Measurements from ENCODE around the gene INTS2.

- TF ChIP-seq ZBTB33 (IDR thresholded peaks at IDR 0.05; ENCODE audit: borderline replicate concordance, low read depth) (no peak), RCOR1 (IDR thresholded peaks at IDR 0.05; ENCODE audit: low read length) (no peak), SIN3A (IDR thresholded peaks at IDR 0.05; ENCODE audit: borderline replicate concordance, low read depth, low read length) (no peak), EP300 (IDR thresholded peaks at IDR 0.05; ENCODE audit: borderline replicate concordance in 1 of 2, low read depth in 1 of 2, low read length in 1 of 2) (no peak), FOXJ3 (CRISPR knock-in tag; IDR thresholded peaks at IDR 0.05) (no peak), RAD21 (IDR thresholded peaks at IDR 0.05; ENCODE audit: low read length) (peak; percentile 97), REST (IDR thresholded peaks at IDR 0.05; ENCODE audit: low read depth, low read length) (no peak), JUND (IDR thresholded peaks at IDR 0.05) (no peak), MXI1 (IDR thresholded peaks at IDR 0.05; ENCODE audit: low read depth, low read length) (no peak), POLR2AphosphoS5 (IDR thresholded peaks at IDR 0.05; ENCODE audit: low read depth, low read length) (no peak)
- TF ChIP-seq, protein P1, sequence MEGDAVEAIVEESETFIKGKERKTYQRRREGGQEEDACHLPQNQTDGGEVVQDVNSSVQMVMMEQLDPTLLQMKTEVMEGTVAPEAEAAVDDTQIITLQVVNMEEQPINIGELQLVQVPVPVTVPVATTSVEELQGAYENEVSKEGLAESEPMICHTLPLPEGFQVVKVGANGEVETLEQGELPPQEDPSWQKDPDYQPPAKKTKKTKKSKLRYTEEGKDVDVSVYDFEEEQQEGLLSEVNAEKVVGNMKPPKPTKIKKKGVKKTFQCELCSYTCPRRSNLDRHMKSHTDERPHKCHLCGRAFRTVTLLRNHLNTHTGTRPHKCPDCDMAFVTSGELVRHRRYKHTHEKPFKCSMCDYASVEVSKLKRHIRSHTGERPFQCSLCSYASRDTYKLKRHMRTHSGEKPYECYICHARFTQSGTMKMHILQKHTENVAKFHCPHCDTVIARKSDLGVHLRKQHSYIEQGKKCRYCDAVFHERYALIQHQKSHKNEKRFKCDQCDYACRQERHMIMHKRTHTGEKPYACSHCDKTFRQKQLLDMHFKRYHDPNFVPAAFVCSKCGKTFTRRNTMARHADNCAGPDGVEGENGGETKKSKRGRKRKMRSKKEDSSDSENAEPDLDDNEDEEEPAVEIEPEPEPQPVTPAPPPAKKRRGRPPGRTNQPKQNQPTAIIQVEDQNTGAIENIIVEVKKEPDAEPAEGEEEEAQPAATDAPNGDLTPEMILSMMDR (IDR thresholded peaks at IDR 0.05), result peak; percentile 95
- TF ChIP-seq, protein P2, sequence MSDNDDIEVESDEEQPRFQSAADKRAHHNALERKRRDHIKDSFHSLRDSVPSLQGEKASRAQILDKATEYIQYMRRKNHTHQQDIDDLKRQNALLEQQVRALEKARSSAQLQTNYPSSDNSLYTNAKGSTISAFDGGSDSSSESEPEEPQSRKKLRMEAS (IDR thresholded peaks at IDR 0.05; ENCODE audit: low read depth), result no peak
- TF ChIP-seq, protein P3, sequence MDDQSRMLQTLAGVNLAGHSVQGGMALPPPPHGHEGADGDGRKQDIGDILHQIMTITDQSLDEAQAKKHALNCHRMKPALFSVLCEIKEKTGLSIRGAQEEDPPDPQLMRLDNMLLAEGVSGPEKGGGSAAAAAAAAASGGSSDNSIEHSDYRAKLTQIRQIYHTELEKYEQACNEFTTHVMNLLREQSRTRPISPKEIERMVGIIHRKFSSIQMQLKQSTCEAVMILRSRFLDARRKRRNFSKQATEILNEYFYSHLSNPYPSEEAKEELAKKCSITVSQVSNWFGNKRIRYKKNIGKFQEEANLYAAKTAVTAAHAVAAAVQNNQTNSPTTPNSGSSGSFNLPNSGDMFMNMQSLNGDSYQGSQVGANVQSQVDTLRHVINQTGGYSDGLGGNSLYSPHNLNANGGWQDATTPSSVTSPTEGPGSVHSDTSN (IDR thresholded peaks at IDR 0.05), result no peak
Measured at GRCh38 chr17:61837175-61838051, 90.4 kb downstream of the INTS2 start.
